C4-2B (cell line): Measurements from ENCODE around the gene TMEM223.

Experiments used
- H3K27ac ChIP-seq: fragments of 450-650 bp; 2 replicates; pipeline ENCODE4 v1.5.1; 2017
- ZFX ChIP-seq: fragments of 450-650 bp; IDR thresholded peaks from 2 replicates; pipeline ENCODE4 v1.6.1; 2017
- TF ChIP-seq, protein P1 (sequence below): fragments of 450-650 bp; conservative IDR thresholded peaks from 2 replicates; pipeline ENCODE4 v1.5.1; 2017; ENCODE audit warnings: mild to moderate bottlenecking

Gene TMEM223

DNA sequence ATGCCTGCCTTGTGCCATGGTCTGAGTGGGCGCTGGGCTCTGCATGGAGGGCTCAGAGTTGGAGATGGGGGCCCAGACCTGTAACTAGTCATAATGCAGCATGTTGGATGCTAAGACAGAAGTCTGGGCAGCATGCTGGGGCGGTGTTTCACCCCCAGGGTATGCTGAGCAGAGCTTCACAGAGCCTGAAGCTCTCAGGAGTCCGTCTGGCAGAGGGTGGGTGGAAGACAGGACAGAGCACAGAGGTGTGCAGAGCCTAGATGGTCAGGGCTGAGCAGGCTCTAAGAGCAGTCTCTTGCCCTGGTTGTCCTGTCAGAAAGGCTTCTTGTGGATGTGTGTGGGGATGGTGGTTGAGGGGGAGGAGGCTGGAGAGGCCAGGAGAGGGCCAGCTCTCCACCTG, 13.4 kb downstream of the TMEM223 start:
- H3K27ac ChIP-seq = no peak overlapping the region
- TF ChIP-seq, protein P1, sequence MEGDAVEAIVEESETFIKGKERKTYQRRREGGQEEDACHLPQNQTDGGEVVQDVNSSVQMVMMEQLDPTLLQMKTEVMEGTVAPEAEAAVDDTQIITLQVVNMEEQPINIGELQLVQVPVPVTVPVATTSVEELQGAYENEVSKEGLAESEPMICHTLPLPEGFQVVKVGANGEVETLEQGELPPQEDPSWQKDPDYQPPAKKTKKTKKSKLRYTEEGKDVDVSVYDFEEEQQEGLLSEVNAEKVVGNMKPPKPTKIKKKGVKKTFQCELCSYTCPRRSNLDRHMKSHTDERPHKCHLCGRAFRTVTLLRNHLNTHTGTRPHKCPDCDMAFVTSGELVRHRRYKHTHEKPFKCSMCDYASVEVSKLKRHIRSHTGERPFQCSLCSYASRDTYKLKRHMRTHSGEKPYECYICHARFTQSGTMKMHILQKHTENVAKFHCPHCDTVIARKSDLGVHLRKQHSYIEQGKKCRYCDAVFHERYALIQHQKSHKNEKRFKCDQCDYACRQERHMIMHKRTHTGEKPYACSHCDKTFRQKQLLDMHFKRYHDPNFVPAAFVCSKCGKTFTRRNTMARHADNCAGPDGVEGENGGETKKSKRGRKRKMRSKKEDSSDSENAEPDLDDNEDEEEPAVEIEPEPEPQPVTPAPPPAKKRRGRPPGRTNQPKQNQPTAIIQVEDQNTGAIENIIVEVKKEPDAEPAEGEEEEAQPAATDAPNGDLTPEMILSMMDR = no peak
- no peak for TF ChIP-seq ZFX

DNA sequence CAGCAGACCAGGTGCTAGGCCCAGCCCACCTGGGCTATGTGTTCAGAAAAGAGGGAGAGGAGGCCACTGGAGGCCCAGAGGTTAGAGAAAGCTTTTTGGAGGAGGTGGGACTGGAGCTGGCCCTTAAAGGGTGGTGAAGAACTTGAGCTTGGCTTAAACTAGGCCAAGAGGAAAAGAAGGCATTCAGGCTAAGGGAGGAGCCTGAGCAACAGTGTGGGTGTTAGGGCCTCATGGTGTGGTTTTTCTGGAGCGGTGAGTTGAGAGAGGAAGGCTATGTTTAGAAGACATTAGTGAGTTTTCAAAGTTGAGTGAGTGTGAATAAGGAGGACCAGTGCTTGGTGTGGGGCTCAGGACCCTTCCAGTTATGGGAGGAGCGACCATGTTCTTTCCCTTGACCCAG, 14.4 kb downstream of the TMEM223 start:
- no peak for TF ChIP-seq ZFX
- TF ChIP-seq, protein P1 = no peak
- no peak overlapping the region for H3K27ac ChIP-seq

DNA sequence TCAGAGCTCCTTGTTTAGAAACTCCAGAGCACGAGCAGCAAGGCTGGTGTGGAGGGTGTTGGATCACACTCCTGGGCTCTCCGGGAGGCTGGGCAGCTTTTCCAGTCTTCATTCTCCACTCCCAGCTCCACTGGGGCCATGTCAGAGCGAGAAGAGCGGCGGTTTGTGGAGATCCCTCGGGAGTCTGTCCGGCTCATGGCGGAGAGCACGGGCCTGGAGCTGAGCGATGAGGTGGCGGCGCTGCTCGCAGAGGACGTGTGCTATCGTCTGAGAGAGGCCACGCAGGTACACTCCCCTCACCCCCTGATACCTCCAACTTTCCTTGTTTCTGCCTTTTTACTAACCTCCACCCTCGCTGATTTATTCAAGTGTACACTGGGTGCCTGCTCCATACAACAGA, 16.2 kb downstream of the TMEM223 start:
- TF ChIP-seq, protein P1 = no peak
- TF ChIP-seq ZFX = no peak

DNA sequence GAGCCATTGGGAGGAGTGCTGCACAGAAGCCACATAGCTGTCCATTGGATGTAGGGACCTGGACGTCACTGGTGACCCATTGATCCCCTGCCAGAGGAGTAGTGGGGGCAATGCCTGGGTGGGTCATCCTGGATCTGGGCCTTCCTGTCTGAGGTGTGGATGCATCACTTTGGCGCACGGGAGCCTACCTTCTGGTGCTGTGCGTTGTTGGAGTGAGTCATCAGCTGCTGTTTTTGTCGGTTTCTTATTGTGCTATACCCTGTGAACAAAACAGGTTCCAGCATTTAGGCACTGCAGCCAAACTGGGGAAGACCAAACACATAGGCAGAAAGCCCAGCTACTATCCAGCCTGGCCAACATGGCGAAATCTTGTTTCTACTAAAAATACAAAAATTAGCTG, 17.4 kb downstream of the TMEM223 start:
- TF ChIP-seq, protein P1 = no peak
- TF ChIP-seq ZFX = no peak
- H3K27ac ChIP-seq = no peak overlapping the region

More for the DNA sequence above, 16.2 kb downstream of the TMEM223 start:
- H3K27ac ChIP-seq = no peak overlapping the region

DNA sequence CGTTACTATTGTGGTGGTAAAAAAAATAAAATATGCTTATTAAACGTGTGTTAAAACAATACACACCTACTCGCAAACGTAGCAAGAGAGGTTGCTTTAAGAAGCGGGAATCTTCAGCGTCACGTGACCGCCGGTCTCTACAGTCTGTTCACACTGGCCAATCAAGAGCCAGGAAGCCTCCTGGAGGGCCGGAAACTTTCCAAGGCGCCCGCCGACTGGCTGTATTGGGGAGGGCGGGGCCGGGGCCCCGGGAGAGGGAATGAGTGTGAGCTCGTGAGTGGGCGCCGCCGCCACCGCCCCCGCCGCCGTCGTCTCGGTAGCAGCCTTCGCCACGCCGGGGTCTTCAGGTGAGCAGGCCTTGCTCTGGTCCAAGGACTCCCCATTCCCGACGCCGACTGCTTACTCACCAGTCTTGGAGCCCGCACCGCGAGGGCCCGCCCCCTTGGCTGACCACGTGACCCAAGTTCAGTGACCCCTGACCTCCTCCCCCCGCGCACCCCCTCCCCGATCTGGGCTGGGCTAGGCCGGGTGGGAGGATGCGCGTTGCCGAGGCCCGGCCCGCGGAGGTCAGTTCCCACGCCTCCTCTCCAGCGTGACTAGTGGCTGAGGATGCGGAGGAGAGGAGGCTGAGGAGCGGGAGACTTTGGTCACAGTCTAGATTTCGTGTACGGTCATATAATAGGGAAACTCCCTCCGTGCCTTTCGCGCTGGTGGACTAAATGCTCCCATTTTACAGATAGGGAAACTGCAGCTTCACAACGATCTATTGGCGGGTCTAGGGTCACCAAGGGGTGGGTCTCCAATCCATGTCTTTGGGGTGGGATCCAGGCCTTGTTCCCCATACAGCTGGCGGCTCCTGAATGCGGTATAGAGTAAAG, 20.4 kb downstream of the TMEM223 start, which contains the start of gene TAF6L:
TSS of gene TAF6L (plus strand) at position 253 of the 878 bp plus-strand sequence. CDS start 4,388 bp downstream, outside the sequence.
- no peak for TF ChIP-seq ZFX
- TF ChIP-seq, protein P1 = no peak
- peak within 1 kb of the TSS; percentile 79 for H3K27ac ChIP-seq

DNA sequence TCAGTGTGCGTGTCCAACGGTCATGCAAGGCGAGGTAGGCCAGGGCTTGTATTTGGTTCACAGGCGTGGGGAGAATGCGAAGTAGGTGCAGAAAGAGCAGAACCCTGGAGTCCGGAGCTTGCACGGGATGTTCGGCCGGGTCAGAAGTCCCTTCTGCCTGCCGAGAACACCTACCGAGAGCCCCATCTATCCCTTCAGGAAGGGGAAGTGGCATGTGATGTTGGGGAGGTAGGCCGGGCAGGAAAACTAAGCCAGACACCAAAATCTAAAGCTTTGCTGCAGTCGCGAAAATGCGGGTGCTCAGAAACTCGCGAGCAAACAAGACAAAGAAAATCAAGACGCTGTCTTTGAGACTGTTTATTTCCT, 21.0 kb downstream of the TMEM223 start:
- TF ChIP-seq, protein P1 = no peak
- peak; percentile 60; the same call in 1 of the 2 replicates for TF ChIP-seq ZFX
- H3K27ac ChIP-seq = peak overlapping the region; percentile 79

DNA sequence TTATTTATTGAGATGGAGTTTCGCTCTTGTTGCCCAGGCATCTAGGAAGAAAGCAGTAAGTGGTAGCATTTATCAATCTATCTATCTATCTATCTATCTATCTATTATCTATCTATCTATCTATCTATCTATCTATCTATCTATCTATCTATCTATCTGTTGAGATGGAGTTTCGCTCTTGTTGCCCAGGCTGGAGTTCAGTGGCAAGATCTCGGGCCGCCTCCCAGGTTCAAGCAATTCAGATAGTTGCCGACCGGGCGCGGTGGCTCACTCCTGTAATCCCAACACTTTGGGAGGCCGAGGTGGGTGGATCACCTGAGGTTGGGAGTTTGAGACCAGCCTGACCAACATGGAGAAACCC, 31.0 kb downstream of the TMEM223 start:
- H3K27ac ChIP-seq = peak overlapping the region; percentile 80
